Sigmoid colon (tissue), 4 donors: ENCODE measurements around the gene EPDR1.

Experiments used
- CTCF ChIP-seq, 4 experiments: fragments of 450-650 bp in 3 of 4; fragments of 200-600 bp in 1 of 4; IDR thresholded peaks; one replicate each; pipeline ENCODE4 v1.5.1; 2016 to 2019; ENCODE audit warnings: antibody characterized with exemption in 4 of 4, mild to moderate bottlenecking in 3 of 4, moderate library complexity in 2 of 4
- POLR2AphosphoS5 ChIP-seq, 4 donors: sonication (generic); formaldehyde crosslinking; IDR thresholded peaks; one replicate each; pipeline ENCODE4 v1.6.1; 2017; ENCODE audit warnings: antibody characterized with exemption in 4 of 4

GRCh38 chr7:37933018-37933566 lies 12.7 kb downstream of the EPDR1 start:
- no peak for TF ChIP-seq POLR2AphosphoS5 (IDR thresholded peaks at IDR 0.05)
- no peak for TF ChIP-seq CTCF (IDR thresholded peaks at IDR 0.05)
